ENCODE data around the gene PRMT2. TPM values are rescaled to one million over a fixed set of nuclear protein-coding genes. Genes with fewer than 3 reads are reported as not detected.

PRMT2 gene
- total and polyA plus RNA-seq, 11 donors: 27.3 to 74.8 (median 53.1) TPM

GRCh38 chr21:46610018-46610701 lies 25.3 kb upstream of the PRMT2 start:
- DNase-seq (no peak), ATAC-seq (no peak)
- WGBS, 4 donors: 80 to 88% (median 84%) methylated on average over 6 of the region's 6 CpGs
- H3K4me1 ChIP-seq: peaks cover 0 to 20% (median 0%) of the 10 kb centered on the region in 12 donors
- peaks cover 0 to 19% (median 0%) of the 10 kb centered on the region in 12 donors for H3K9me3 ChIP-seq
- H3K4me3 ChIP-seq: no peak overlapping the region
- H3K27me3 ChIP-seq: no peaks in the 10 kb centered on the region
- H3K36me3 ChIP-seq: no peaks in the 10 kb centered on the region
- intact Hi-C loops (cut with DNase I): no loop called here
- TF ChIP-seq, protein P1, sequence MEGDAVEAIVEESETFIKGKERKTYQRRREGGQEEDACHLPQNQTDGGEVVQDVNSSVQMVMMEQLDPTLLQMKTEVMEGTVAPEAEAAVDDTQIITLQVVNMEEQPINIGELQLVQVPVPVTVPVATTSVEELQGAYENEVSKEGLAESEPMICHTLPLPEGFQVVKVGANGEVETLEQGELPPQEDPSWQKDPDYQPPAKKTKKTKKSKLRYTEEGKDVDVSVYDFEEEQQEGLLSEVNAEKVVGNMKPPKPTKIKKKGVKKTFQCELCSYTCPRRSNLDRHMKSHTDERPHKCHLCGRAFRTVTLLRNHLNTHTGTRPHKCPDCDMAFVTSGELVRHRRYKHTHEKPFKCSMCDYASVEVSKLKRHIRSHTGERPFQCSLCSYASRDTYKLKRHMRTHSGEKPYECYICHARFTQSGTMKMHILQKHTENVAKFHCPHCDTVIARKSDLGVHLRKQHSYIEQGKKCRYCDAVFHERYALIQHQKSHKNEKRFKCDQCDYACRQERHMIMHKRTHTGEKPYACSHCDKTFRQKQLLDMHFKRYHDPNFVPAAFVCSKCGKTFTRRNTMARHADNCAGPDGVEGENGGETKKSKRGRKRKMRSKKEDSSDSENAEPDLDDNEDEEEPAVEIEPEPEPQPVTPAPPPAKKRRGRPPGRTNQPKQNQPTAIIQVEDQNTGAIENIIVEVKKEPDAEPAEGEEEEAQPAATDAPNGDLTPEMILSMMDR (IDR thresholded peaks at IDR 0.05): no peak
- no peak for TF ChIP-seq POLR2A (IDR thresholded peaks at IDR 0.05)
- H3K27ac ChIP-seq: no peak overlapping the region

DNA sequence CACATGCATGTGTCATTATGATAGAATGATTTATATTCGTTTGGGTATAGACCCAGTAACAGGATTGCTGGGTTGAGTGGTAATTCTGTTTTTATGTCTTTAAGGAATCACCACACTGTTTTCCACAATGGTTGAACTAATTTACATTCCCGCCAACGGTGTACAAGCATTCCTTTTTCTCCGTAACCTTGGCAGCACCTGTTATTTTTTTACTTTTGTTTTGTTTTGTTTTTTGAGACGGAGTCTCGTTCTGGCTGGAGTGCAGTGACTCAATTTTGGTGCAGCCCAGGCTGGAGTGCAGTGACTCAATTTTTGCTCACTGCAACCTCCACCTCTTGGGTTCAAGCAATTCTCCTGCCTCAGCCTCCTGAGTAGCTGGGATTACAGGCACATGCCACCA lies 22.1 kb upstream of the PRMT2 start:
- Histone ChIP-seq H3K9me3 (peaks cover 0 to 19% (median 0%) of the 10 kb centered on the region in 12 donors), H3K27me3 (no peaks in the 10 kb centered on the region), H3K4me1 (peaks cover 0 to 6% (median 0%) of the 10 kb centered on the region in 12 donors), H3K36me3 (no peaks in the 10 kb centered on the region), H3K27ac (no peak overlapping the region), H3K4me3 (no peak overlapping the region)
- WGBS, 4 donors: 85 to 90% (median 88%) methylated on average over 6 of the region's 6 CpGs
- TF ChIP-seq, protein P1 (IDR thresholded peaks at IDR 0.05): no peak
- DNase-seq: no peak
- ATAC-seq: no peak
- intact Hi-C loops (cut with DNase I): no loop called here

- WGBS, 4 donors: 93 to 97% (median 95%) methylated on average over 2 of the region's 2 CpGs
- DNase-seq: no peak
- Histone ChIP-seq H3K27ac (no peak overlapping the region), H3K4me3 (no peak overlapping the region), H3K9me3 (peaks cover 0 to 10% (median 0%) of the 10 kb centered on the region in 12 donors), H3K4me1 (peaks cover 0 to 10% (median 0%) of the 10 kb centered on the region in 12 donors), H3K27me3 (no peaks in the 10 kb centered on the region), H3K36me3 (no peaks in the 10 kb centered on the region)
- no peak for TF ChIP-seq POLR2A (IDR thresholded peaks at IDR 0.05)
- TF ChIP-seq, protein P1 (IDR thresholded peaks at IDR 0.05): no peak
- intact Hi-C loops (cut with DNase I): no loop called here
- ATAC-seq: no peak
Observed at GRCh38 chr21:46616050-46616449, 19.4 kb upstream of the PRMT2 start.

DNA sequence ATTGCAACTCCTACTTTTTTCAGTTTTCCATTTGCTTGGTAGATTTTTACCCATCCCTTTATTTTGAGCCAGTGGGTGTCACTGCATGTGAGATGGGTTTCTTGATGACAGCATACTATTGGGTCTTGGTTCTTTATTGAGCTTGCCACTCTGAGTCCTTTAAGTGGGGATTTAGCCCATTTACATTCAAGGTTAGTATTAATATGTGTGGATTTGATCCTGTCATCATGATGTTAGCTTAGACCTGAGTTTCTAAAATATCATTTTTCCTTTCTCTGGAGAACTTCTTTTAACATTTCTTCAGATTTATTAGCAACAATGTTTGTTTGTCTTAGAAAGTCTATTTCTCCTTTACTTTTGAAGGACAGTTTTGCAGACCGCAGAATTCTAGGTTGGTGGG lies 18.8 kb upstream of the PRMT2 start:
- TF ChIP-seq, protein P1 (IDR thresholded peaks at IDR 0.05): no peak
- no peak for TF ChIP-seq POLR2A (IDR thresholded peaks at IDR 0.05)

More for the DNA sequence above, 18.8 kb upstream of the PRMT2 start:
- no peaks in the 10 kb centered on the region for H3K36me3 ChIP-seq
- H3K9me3 ChIP-seq: peaks cover 0 to 5% (median 0%) of the 10 kb centered on the region in 12 donors
- DNase-seq: no peak
- intact Hi-C loops (cut with DNase I): no loop called here
- 95 to 100% (median 97%) methylated on average over 1 of the region's 1 CpG for WGBS, 4 donors
- H3K27ac ChIP-seq: no peak overlapping the region
- H3K4me3 ChIP-seq: no peak overlapping the region
- peaks cover 0 to 16% (median 0%) of the 10 kb centered on the region in 12 donors for H3K4me1 ChIP-seq
- no peaks in the 10 kb centered on the region for H3K27me3 ChIP-seq
- no peak for ATAC-seq

Data from heart left ventricle (tissue), 16 donors.